Stimulated activated CD4-positive, alpha-beta T cell treated with anti-CD3 and anti-CD28 coated beads, Interleukin-4, amount 100 ng/mL, for 1 hour (primary cell): ENCODE results near the gene MYRF.

Experiments used
- DNase-seq: peaks from one replicate; pipeline ENCODE4 v3.0.0-alpha.2; 2020

Gene MYRF

DNA sequence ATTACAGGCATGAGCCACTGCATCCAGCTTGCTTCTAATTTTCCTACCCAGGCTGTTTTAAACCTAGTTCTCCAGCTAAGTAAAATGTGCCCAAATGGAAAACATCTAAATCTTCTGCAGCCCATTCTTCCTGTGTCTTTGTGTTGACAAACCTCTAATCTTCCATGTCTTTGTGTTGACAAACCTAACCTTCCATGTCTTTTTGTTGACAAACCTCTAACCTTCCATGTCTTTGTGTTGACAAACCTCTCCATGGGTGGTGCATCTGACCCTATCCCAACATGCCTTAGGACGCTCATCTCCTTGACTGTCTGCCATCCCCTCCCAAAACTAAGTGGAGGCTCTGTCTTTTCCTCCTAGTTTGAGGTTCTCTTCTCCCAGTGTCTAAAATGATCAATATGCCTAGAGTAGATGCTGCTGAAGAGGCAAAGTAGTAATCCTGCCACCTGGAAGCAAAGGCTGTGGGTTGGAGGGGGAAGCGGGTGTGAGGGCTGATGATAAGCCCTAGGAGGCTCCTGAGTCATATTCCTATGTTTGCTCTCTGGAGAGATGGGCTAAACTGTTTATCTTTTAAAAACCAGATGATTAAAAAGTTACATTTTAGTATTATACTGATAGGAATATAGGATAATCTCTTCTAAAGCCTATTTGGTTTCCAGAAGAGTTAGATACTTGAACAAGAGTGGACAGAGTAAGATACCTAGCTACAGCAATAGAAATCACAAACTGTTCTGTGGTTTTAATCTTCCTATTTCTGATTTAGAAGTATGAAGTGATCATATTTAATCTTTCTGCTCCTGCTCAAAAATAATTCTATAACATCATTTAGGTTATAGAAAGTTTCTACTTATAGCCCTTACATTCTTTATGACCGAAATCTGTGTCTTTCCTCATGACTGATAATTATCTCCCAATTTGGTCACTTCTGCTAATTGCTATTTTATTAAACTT is 48.2 kb downstream of the MYRF start:
- DNase-seq: no peak

GRCh38 chr11:61802605-61803004 is 50.2 kb downstream of the MYRF start:
- DNase-seq: no peak

DNA sequence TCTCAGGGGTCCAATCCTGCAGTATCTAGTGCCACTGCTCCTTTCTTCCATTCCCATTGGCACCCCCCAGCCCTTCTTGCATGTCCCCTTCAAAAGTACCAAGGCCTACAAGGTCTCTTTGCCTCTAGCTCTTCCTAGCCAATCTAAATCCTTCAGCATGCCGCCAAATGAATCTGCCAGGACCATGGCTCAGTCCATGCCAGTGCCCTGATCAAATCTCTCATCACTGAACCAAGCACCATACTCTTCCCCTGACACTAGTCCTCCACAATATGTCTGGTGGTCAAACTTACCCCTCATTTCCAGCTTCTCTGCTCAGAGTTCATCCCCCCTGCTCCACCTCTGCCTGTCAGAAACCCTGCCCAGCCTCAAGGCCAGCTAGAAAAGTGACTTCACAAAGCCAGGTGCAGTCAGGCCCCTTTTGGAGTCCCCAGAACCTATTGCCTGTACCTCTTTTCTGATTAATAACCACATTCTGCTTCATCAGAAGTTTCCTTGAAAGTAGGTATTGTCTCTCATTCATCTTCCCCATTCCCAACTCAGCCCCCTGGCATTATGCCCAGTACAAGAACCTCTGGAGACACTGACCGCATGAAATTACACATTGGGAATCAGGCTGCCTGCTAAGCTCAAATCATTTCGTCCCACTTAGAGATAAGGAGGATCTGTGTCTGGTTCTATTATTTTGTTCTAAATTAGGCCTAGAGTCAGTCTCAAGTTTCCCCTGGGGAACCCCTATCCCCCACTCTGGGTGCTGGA is 51.6 kb downstream of the MYRF start:
- no peak for DNase-seq

DNA sequence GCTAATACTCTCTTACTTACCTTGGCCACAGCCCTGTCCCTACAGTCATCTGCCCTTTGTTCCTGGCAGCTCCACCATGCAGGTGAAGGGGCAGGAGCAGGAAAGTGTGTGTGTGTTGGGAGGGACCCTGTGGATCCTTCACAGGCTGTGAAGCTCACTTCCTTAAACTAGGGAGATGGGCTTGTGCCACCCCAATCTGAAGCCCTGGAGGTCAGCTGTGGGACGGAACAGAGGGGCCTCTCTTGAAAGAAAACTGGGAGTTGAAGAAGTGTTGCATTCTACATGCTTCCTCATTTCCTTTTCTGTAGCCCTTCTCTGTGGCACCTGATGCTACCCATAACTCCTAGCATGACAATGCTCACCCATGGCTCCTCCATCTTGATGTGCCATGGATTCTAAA is 52.7 kb downstream of the MYRF start:
- no peak for DNase-seq

- no peak for DNase-seq
Measured at GRCh38 chr11:61806785-61807184, 54.3 kb downstream of the MYRF start.

DNA sequence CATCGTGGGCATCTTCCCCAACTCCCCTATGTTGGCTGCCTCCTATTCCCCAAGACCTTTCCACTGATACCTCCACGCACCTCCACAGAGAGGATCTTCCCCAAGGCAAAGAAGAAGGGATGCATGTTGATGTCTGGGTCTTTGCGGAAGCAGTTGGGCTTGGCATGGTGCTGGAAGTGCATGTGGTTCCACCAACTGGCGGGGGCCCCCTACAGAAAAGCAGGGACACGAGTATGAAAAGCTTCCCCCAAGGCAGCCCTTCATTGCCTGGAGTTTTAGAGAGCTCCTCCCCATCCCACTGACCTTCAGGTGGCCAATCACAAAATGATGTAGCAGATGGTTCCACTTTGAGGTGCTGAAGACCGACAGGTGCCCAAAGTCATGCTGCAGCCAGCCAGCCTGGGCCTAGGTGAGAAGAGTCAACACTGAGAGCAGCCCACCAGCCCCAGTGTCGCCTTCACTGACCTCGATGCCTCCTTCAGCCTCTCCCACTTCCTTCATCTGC is 58.3 kb downstream of the MYRF start:
- no peak for DNase-seq

DNA sequence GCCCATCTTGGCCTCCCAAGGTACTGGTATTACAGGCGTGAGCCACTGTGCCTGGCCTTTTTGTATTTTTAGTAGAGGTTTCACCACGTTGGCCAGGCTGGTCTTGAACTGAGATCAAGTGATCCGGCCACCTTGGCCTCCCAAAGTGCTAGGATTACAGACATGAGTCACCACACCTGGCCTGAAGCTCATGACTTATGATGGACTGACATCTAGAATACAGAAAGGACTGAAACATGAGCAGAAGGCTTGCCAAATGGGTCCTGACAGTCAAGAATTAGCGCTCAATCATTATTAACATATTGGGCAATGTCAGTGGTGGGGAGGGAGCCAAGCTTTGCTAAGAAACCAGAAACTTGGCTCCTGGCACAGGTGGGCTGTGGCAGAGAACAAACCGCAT is 59.4 kb downstream of the MYRF start:
- no peak for DNase-seq

GRCh38 chr11:61812736-61813411 is 60.4 kb downstream of the MYRF start:
- DNase-seq: no peak

DNA sequence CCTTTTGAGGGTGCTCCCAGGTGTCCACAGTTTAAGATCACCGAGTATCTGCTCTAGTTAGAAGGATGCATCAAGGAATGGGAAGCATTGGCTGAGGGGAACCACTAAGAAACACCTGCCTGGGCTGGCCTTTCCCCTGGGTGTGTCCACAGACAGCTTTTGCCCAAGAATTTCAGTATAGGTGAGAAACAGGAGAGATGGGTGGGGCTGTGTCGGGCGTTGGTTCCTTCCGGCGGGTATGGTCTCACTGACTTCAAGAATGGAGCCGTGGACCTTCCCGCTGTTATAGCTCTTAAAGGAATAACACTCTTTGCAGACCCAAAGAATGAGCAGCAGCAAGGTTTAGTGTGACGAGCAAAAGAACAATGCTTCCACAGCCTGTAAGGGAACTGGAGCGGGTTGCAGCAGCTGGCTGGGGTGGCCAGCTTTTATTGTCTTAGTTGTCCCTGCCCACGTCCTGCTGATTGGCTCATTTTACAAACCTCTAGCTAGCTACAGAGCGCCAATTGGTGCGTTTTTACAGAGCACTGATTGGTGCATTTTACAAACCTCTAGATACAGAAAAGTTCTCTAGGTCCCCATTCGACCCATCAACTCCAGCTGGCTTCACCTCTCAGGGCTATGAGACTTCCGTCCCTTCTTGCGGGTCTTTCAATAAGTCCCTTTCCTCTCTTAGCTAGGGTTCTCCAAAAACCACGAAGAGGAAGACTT is 62.0 kb downstream of the MYRF start:
- no peak for DNase-seq

DNA sequence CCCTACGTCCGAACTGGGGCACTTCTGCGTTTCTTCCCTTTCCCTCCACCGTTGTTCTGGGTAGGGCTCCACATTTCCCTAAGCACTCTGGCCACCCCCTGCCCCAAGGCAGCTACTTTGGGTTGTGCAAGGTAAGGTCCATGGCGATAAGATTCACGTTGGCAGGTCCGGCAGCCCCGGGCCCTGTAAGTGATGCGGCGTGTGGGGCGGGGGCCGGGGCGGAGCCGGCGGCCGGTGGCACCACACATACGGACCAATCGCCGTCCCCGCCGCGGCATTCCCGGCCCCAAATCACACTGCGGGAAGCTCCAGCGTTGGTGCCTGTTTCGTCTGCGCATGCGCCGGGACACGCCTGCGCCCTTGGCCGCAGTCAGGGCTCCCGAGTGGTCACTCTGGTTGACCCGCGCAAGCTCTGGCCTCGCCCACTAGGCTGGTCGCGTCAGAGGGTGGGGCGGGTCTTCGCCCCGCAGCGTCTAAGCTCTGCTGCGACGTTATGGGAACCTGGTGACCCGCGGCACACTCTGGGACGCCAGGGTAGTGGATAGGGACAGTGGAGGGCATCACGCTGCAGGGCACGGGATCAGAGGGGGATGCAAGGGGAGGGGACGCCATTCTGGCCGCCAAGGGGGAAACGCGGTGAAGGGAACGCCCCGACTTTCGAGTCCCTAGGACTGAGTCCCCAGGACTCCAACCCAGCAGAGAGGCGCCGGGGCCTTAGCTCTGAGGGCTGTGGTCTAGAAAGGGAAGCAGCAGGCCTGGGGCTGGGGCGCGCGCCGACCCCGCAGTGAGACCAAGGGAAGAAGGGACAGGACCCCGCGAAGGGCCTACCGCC is 62.7 kb downstream of the MYRF start:
- peak; percentile 37 for DNase-seq

- DNase-seq: peak; percentile 60
Measured at GRCh38 chr11:61815790-61816735, 63.6 kb downstream of the MYRF start.

GRCh38 chr11:61816736-61817455 is 64.5 kb downstream of the MYRF start, which contains the start of gene FADS1:
TSS of gene FADS1 (minus strand) at chr11:61817003. CDS start at chr11:61816929, 74 bp downstream.
- DNase-seq: peak; percentile 77

DNA sequence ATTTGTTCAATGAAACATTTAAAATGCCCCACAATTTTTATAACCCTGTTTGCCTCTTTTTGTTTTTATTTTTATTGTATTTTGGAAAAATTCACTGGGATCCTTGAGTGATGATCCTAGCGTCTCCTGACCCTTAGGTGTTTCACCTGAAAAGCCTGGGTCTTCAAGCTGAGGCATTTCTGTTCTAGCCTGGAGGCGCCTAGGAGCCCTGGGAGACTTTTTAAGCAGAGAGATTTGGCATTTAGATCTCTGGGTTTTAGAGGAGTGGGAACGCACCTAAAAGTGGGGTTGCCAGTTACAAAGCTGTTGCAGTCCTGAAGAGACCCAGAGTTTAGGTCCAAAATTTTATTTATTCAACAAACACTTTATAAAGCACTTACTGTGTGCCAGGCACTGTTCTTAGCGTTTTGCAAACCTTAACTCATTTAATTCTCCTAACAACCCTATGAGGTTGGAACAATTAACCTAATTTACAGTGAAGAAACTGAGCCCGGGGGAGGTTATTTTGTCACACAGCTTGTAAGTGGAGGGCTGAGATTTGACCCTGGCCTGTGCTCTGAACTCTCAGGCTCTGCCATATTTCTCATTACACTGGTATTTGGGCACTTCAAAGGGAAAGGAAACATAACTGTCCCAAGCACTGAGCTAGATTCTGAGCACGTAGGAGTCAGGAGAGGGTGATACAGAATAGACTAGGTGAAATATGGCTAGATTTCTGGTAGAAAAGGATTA is 65.2 kb downstream of the MYRF start:
- DNase-seq: no peak

GRCh38 chr11:61820174-61820573 is 67.7 kb downstream of the MYRF start:
- no peak for DNase-seq

GRCh38 chr11:61826930-61827570 is 74.6 kb downstream of the MYRF start:
- no peak for DNase-seq

DNA sequence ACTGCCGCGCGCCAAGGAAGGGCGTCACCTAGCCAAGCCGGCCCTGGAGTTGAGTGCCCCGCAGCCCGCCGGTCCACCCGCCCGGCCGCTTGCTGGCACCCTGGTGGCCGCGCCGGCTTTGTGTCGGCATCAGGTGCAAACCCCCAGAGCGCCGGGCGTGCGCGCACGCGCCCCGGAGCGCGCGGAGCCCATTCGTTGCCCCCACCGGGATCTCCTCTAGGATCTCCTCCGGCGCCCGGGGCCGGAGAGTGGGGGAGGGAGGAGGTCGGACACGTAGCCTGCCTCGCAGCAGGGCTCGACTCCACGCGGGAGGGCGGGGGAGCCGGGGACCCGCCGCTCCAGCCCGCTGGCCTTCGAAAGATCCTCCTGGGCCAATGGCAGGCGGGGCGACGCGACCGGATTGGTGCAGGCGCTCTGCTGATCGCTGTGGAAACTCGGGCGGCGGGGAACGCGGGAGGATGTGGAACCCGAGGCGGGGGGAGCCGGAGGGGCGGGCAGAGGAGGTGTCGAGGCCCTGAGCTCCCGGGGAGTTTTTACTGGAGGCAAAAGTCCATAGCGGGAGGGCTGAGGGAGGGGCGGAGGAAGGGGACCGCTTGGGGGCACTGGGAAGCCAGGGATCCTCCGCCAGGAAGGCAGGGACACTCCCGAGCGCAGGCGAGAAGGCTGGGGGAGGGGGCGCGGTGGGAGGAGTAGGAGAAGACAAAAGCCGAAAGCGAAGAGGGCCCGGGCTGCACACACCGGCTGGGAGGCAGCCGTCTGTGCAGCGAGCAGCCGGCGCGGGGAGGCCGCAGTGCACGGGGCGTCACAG is 75.3 kb downstream of the MYRF start, which contains the start of gene FADS2:
Gene FADS2 (plus strand): TSS at position 730 of the 808 bp plus-strand sequence. CDS start 91 bp downstream, outside the sequence.
- DNase-seq: peak; percentile 67

- DNase-seq: no peak
Measured at GRCh38 chr11:61828379-61828628, 75.9 kb downstream of the MYRF start.
